K562 (cell line): ENCODE results near the gene UBE2G2. TPM values are rescaled to one million over a fixed set of nuclear protein-coding genes. Genes with fewer than 3 reads are reported as not detected.

Source experiments
- ATAC-seq: fragments of 200-7000 bp; cut with Tn5 transposase; 3 replicates; pipeline ENCODE4 v1.9.1; 2020; ENCODE audit warnings: moderate library complexity
- BruUV-seq: library from RNA; stranded (reverse); fragments of 400-500 nt; replicated peaks from 2 replicates; lab custom pipeline; 2021; lab: Mats Ljungman, UMichigan
- CTCF ChIA-PET: fragments of 300-600 bp; formaldehyde crosslinking; extraction: SDS; loops from one replicate; lab custom pipeline; 2021; ENCODE audit warnings: low intra/inter-chr PET ratio; lab: Yijun Ruan, JAX
- POLR2A ChIA-PET: fragments of 300-600, 350-650 bp; sonication (Branson Sonifier 250); formaldehyde crosslinking; extraction: SDS; loops from one replicate; lab custom pipeline; 2021; ENCODE audit warnings: antibody characterized with exemption, inconsistent platforms; lab: Yijun Ruan, JAX
- DNase-seq, 4 experiments: peaks; one replicate each; pipeline versions ENCODE4 v3.0.0 to v3.0.0-alpha.2; 2011 to 2018; ENCODE audit warnings: low spot score in 3 of 4, mixed read lengths in 3 of 4; ENCODE audit errors: extremely low read depth in 1 of 4
- FAIRE-seq: peaks from 2 replicates; lab custom pipeline; 2011; peaks lifted over from hg19 to GRCh38; lab: Jason Lieb, UNC
- H2AFZ ChIP-seq: 2 replicates; pipeline ENCODE4 v1.6.0; 2011; ENCODE audit warnings: low read depth, low read length, control low read depth, inconsistent platforms
- H3K27ac ChIP-seq: fragments of 200-600 bp; 3 replicates; pipeline ENCODE4 v1.8.0; 2011; ENCODE audit warnings: low read depth, mild to moderate bottlenecking, control low read depth, inconsistent platforms, low read length, moderate library complexity, mixed read lengths; ENCODE audit errors: extremely low read depth
- H3K27me3 ChIP-seq, 2 experiments: fragments of 300-600 bp in 1 of 2; 2 replicates in 1 of 2; 3 replicates in 1 of 2; pipeline versions ENCODE4 v1.6.0 to v1.8.0; 2011; ENCODE audit warnings: inconsistent platforms in 2 of 2, low read length in 2 of 2, mild to moderate bottlenecking in 1 of 2, mixed read lengths in 1 of 2, moderate library complexity in 1 of 2; ENCODE audit not compliant: control insufficient read depth in 2 of 2, insufficient read depth in 2 of 2
- H3K36me3 ChIP-seq: fragments of 300-600 bp; 3 replicates; pipeline ENCODE4 v1.8.0; 2011; ENCODE audit warnings: mild to moderate bottlenecking, low read length, inconsistent platforms; ENCODE audit not compliant: control insufficient read depth, insufficient read depth
- H3K4me1 ChIP-seq, 2 experiments: fragments of 200-600 bp in 1 of 2; replicated peaks in 1 of 2; 2 replicates in 1 of 2; 3 replicates in 1 of 2; pipeline versions ENCODE4 v1.5.1 to v1.8.0; 2011; ENCODE audit warnings: inconsistent platforms in 2 of 2, low read length in 2 of 2, mild to moderate bottlenecking in 1 of 2, mixed read lengths in 1 of 2, moderate library complexity in 1 of 2; ENCODE audit not compliant: control insufficient read depth in 2 of 2, insufficient read depth in 2 of 2
- H3K4me2 ChIP-seq: 2 replicates; pipeline ENCODE4 v1.6.1; 2011; ENCODE audit warnings: low read length, control low read depth, inconsistent platforms, mixed read lengths; ENCODE audit not compliant: insufficient read depth
- H3K4me3 ChIP-seq: fragments of 200-600 bp; sonication (generic), shearing (Covaris generic); 2 replicates; pipeline ENCODE4 v1.5.1; 2016; ENCODE audit warnings: control low read depth, inconsistent platforms
- H3K79me2 ChIP-seq: fragments of 200-600 bp; 3 replicates; pipeline ENCODE4 v1.8.0; 2011; ENCODE audit warnings: low read length, inconsistent platforms; ENCODE audit not compliant: control insufficient read depth, insufficient read depth
- H3K9ac ChIP-seq, 2 experiments: 2 replicates each; pipeline versions ENCODE4 v1.6.0 to v1.6.1; 2011; ENCODE audit warnings: low read depth in 2 of 2, low read length in 2 of 2, control low read depth in 1 of 2, inconsistent platforms in 1 of 2, mild to moderate bottlenecking in 1 of 2, mixed read lengths in 1 of 2; ENCODE audit not compliant: insufficient read depth in 1 of 2
- H3K9me1 ChIP-seq: one replicate; pipeline ENCODE4 v1.6.0; 2011; ENCODE audit warnings: inconsistent platforms, mild to moderate bottlenecking, low read length, moderate library complexity; ENCODE audit not compliant: control insufficient read depth, insufficient read depth
- H3K9me3 ChIP-seq: replicated peaks from 2 replicates; pipeline ENCODE4 v1.5.1; 2011; ENCODE audit warnings: low read depth, low read length, inconsistent platforms; ENCODE audit not compliant: control insufficient read depth, insufficient read depth
- H4K20me1 ChIP-seq: replicated peaks from 2 replicates; pipeline ENCODE4 v1.6.1; 2011; ENCODE audit warnings: low read length, inconsistent platforms, mixed read lengths; ENCODE audit not compliant: control insufficient read depth, insufficient read depth
- CBFA2T3 ChIP-seq: fragments of 450-650 bp; IDR thresholded peaks from 2 replicates; pipeline ENCODE4 v1.6.1; 2017
- CTCF ChIP-seq, 3 experiments: IDR thresholded peaks in 2 of 3; conservative IDR thresholded peaks in 1 of 3; 2 replicates each; pipeline ENCODE4 v1.5.1; 2011 to 2012; ENCODE audit warnings: low read length in 3 of 3, mild to moderate bottlenecking in 3 of 3, control low read depth in 2 of 3, improper control_type of control experiment in 1 of 3, inconsistent platforms in 1 of 3, low read depth in 1 of 3, mixed read lengths in 1 of 3, moderate library complexity in 1 of 3; ENCODE audit not compliant: insufficient read depth in 2 of 3
- DIDO1 ChIP-seq: fragments of 450-650 bp; IDR thresholded peaks from 2 replicates; pipeline ENCODE4 v1.6.1; 2016; ENCODE audit warnings: low read depth, missing biosample characterization, missing genetic modification characterization
- PCBP1 ChIP-seq: fragments of 200-400 bp; formaldehyde crosslinking; IDR thresholded peaks from 2 replicates; pipeline ENCODE4 v1.6.1; 2018; ENCODE audit warnings: mild to moderate bottlenecking, low read depth, low read length; ENCODE audit not compliant: poor library complexity, severe bottlenecking
- ZNF740 ChIP-seq, 3 experiments: fragments of 200-800 bp in 1 of 3; sonication (Bioruptor generic) in 1 of 3; sonication (generic) in 1 of 3; formaldehyde crosslinking in 1 of 3; IDR thresholded peaks; 2 replicates each; pipeline versions ENCODE4 v1.6.1 to v1.8.0; 2016 to 2022; ENCODE audit warnings: mild to moderate bottlenecking in 2 of 3, missing compliant biosample characterization in 2 of 3, missing genetic modification characterization in 2 of 3, missing genetic modification reagents in 1 of 3
- WGBS: fragments of 100-300 bp; shearing (Covaris generic); methylation state at CpG from one replicate; pipeline ENCODE4 v1.1.6; 2016; ENCODE audit warnings: low coverage, mixed read lengths; ENCODE audit not compliant: insufficient coverage; ENCODE audit errors: missing lambda C conversion rate; 5-methylcytosine and 5-hydroxymethylcytosine counted together
- in situ Hi-C: fragments of 300-500 bp; cut with MboI; formaldehyde crosslinking; loops from 4 replicates; pipeline ENCODE4 v1.15.0; 2018; ENCODE audit warnings: inconsistent platforms, mixed read lengths
- intact Hi-C: fragments of 100-400 bp; cut with micrococcal nuclease; formaldehyde crosslinking; loops from 2 replicates; pipeline ENCODE4 v1.14.2; 2022
- polyA plus RNA-seq, 8 experiments: library from polyadenylated mRNA; depleted of rRNA in 4 of 8; stranded (reverse) in 5 of 8; unstranded in 3 of 8; fragments of >200 nt; fragmentation: Nextera tagmentation in 2 of 8; fragmentation: Illumina TruSeq in 1 of 8; extraction: Ambion mirVana in 2 of 8; extraction: Trizol in 1 of 8; gene quantifications; 2 replicates each; pipeline versions ENCODE4 v1.2.1 to v1.2.3, GENCODE V29; 2011 to 2014; ENCODE audit warnings: inconsistent platforms in 1 of 8, missing spikeins in 1 of 8
- total RNA-seq, 7 experiments: library from RNA; depleted of rRNA in 6 of 7; stranded (reverse); fragments of >200 nt in 6 of 7; fragmentation: Illumina TruSeq in 2 of 7; extraction: Trizol in 2 of 7; gene quantifications; 2 replicates each; pipeline versions ENCODE4 v1.2.1 to v1.2.3, GENCODE V29; 2011 to 2021; ENCODE audit warnings: low replicate concordance in 1 of 7

UBE2G2 gene
- total and polyA plus RNA-seq, 9 of the 15 experiments (the other 6 are each of a cell fraction or from before 2014, with no cell fraction given) = 47.5 to 225 (median 140) TPM

GRCh38 chr21:44723177-44724131, 78.2 kb downstream of the UBE2G2 start:
- no peak overlapping the region for H3K27ac ChIP-seq
- ChIA-PET POLR2A (interaction anchor here (0.6 to 1.2 kb wide), 3 partner anchors 13 to 209 kb away, joined by 3 to 5 read pairs (median 3); no protein-coding TSS in a partner anchor), CTCF (no interaction called here)
- in situ Hi-C loops (no loop called here), intact Hi-C loops (no loop called here)
- H3K4me1 ChIP-seq = peaks cover 0 to 10% of the 10 kb centered on the region in 2 experiments; a peak in 2 of 5 replicates
- 8% methylated on average over 59 of the region's 61 CpGs for WGBS
- H3K4me2 ChIP-seq = no peak overlapping the region
- no peak overlapping the region for H3K4me3 ChIP-seq
- H3K9me1 ChIP-seq = no peaks in the 10 kb centered on the region
- no peaks in the 10 kb centered on the region for H3K36me3 ChIP-seq
- peaks cover 44 to 58% of the 10 kb centered on the region in 2 experiments; a peak in 4 of 5 replicates for H3K27me3 ChIP-seq
- ATAC-seq (no peak), DNase-seq (no peak), FAIRE-seq (no peak)
- no peaks in the 10 kb centered on the region for H3K79me2 ChIP-seq
- no TSS peak for BruUV-seq
- no peak overlapping the region; a peak in 1 of 4 replicates for H3K9ac ChIP-seq
- no peaks in the 10 kb centered on the region for H3K9me3 ChIP-seq
- no peak overlapping the region for H2AFZ ChIP-seq
- H4K20me1 ChIP-seq = peaks cover 6% of the 10 kb centered on the region; the same call in 1 of the 2 replicates
- TF ChIP-seq DIDO1 (tag) (no peak), PCBP1 (peak; percentile 32), CBFA2T3 (no peak), ZNF740 (CRISPR knock-in tag; IDR thresholded peaks at IDR 0.05) (peak; percentile 34; the same call in 1 of the 2 replicates), ZNF740 (tag; IDR thresholded peaks at IDR 0.05) (no peak), CTCF (IDR thresholded peaks at IDR 0.05 in 2 of 3, conservative IDR thresholded peaks at IDR 0.05 in 1 of 3; ENCODE audit: insufficient read depth in 2 of 3, low read depth in 1 of 3, low read length in 3 of 3) (no peak)
